Sigmoid colon (tissue), 4 donors: Measurements from ENCODE around the gene PPP1R3G.

Experiments
- POLR2AphosphoS5 ChIP-seq, 4 donors: sonication (generic); formaldehyde crosslinking; IDR thresholded peaks; one replicate each; pipeline ENCODE4 v1.6.1; 2017; ENCODE audit warnings: antibody characterized with exemption in 4 of 4
- TF ChIP-seq, protein P1 (sequence below), 4 experiments: fragments of 450-650 bp in 3 of 4; fragments of 200-600 bp in 1 of 4; IDR thresholded peaks; one replicate each; pipeline ENCODE4 v1.5.1; 2016 to 2019; ENCODE audit warnings: antibody characterized with exemption in 4 of 4, mild to moderate bottlenecking in 3 of 4, moderate library complexity in 2 of 4

DNA sequence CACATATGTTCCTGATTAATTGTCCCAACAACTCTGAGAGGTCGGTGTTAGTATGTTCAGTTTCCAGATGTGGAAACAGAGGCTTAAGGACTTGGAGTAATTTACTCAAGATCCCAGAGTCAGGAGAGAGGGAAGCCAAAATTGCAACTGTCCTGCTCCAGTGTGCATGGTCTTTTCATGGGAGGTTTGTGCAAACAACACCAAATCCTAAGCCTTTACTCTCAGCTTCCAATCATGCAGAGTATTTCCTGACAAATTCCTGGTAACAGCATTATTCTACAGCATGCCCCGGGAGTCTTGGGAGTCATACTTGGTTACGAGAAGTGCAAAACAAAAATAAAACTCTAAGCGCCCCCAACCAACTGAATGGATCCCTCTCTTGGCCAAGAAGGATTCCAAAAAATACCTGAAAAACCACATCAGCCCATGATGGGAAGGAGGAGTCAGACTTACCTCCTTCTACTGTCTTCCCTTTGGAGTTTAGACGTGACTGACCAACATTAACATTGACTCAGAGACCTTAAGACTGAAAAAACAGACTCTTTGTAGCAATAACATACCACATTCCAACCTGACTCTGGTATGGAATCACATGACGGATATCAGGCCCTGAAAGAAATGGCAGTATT lies 30.8 kb upstream of the PPP1R3G start:
- TF ChIP-seq, protein P1, sequence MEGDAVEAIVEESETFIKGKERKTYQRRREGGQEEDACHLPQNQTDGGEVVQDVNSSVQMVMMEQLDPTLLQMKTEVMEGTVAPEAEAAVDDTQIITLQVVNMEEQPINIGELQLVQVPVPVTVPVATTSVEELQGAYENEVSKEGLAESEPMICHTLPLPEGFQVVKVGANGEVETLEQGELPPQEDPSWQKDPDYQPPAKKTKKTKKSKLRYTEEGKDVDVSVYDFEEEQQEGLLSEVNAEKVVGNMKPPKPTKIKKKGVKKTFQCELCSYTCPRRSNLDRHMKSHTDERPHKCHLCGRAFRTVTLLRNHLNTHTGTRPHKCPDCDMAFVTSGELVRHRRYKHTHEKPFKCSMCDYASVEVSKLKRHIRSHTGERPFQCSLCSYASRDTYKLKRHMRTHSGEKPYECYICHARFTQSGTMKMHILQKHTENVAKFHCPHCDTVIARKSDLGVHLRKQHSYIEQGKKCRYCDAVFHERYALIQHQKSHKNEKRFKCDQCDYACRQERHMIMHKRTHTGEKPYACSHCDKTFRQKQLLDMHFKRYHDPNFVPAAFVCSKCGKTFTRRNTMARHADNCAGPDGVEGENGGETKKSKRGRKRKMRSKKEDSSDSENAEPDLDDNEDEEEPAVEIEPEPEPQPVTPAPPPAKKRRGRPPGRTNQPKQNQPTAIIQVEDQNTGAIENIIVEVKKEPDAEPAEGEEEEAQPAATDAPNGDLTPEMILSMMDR (IDR thresholded peaks at IDR 0.05) = no peak
- no peak for TF ChIP-seq POLR2AphosphoS5 (IDR thresholded peaks at IDR 0.05)
